Measurements from ENCODE around the gene ROBO1. TPM values are rescaled to one million over a fixed set of nuclear protein-coding genes. Genes with fewer than 3 reads are reported as not detected.

ROBO1 gene
- total RNA-seq, 6 experiments from 2014 or later, result 1.1 to 7.2 (median 4.3) TPM

GRCh38 chr3:78882251-78882650 lies 885.5 kb downstream of the ROBO1 start:
- TF ChIP-seq CTCF (IDR thresholded peaks at IDR 0.05) (no peak), POLR2A (IDR thresholded peaks at IDR 0.05) (no peak)
- Histone ChIP-seq H3K4me3 (no peak overlapping the region), H3K9me3 (no peaks in the 10 kb centered on the region), H3K27me3 (no peaks in the 10 kb centered on the region), H3K27ac (no peak overlapping the region), H3K4me1 (no peaks in the 10 kb centered on the region), H3K36me3 (no peaks in the 10 kb centered on the region)
- no peak for DNase-seq
- 89% methylated on average over 6 of the region's 6 CpGs for WGBS (ENCODE audit: insufficient coverage, low coverage, low lambda C conversion rate, missing lambda C conversion rate)
- ATAC-seq, result no peak
- intact Hi-C loops (cut with DNase I), result no loop called here

GRCh38 chr3:78881501-78881900 lies 886.3 kb downstream of the ROBO1 start:
- TF ChIP-seq POLR2A (IDR thresholded peaks at IDR 0.05) (no peak), CTCF (IDR thresholded peaks at IDR 0.05) (no peak)
- intact Hi-C loops (cut with DNase I), result no loop called here
- Histone ChIP-seq H3K36me3 (no peaks in the 10 kb centered on the region), H3K4me1 (no peaks in the 10 kb centered on the region), H3K9me3 (no peaks in the 10 kb centered on the region), H3K4me3 (no peak overlapping the region), H3K27ac (no peak overlapping the region), H3K27me3 (no peaks in the 10 kb centered on the region)
- ATAC-seq (no peak), DNase-seq (no peak)
- 33% methylated on average over 2 of the region's 2 CpGs for WGBS (ENCODE audit: insufficient coverage, low coverage, low lambda C conversion rate, missing lambda C conversion rate)

GRCh38 chr3:78880603-78881461 lies 887.0 kb downstream of the ROBO1 start:
- no peak for ATAC-seq
- Histone ChIP-seq H3K27me3 (no peaks in the 10 kb centered on the region), H3K4me3 (no peak overlapping the region), H3K27ac (no peak overlapping the region), H3K9me3 (no peaks in the 10 kb centered on the region), H3K4me1 (no peaks in the 10 kb centered on the region), H3K36me3 (no peaks in the 10 kb centered on the region)
- DNase-seq, result no peak
- TF ChIP-seq POLR2A (IDR thresholded peaks at IDR 0.05) (no peak), CTCF (IDR thresholded peaks at IDR 0.05) (no peak)
- intact Hi-C loops (cut with DNase I), result no loop called here
- WGBS (ENCODE audit: insufficient coverage, low coverage, low lambda C conversion rate, missing lambda C conversion rate), result 70% methylated on average over 7 of the region's 8 CpGs

GRCh38 chr3:78879295-78879860 lies 888.4 kb downstream of the ROBO1 start:
- intact Hi-C loops (cut with DNase I), result no loop called here
- ATAC-seq (no peak), DNase-seq (no peak)
- H3K4me1 ChIP-seq, result peaks cover 0 to 7% (median 2%) of the 10 kb centered on the region in 4 donors
- H3K4me3 ChIP-seq, result no peak overlapping the region
- H3K9me3 ChIP-seq, result no peaks in the 10 kb centered on the region
- TF ChIP-seq CTCF (IDR thresholded peaks at IDR 0.05), result no peak
- no peak for TF ChIP-seq POLR2A (IDR thresholded peaks at IDR 0.05)
- H3K27me3 ChIP-seq, result no peaks in the 10 kb centered on the region
- H3K36me3 ChIP-seq, result no peaks in the 10 kb centered on the region
- H3K27ac ChIP-seq, result no peak overlapping the region
- WGBS (ENCODE audit: insufficient coverage, low coverage, low lambda C conversion rate, missing lambda C conversion rate), result 81% methylated on average over 7 of the region's 7 CpGs

Measured in right lobe of liver (tissue), 6 donors.